ENCODE results near the gene CAPN6.

GRCh38 chrX:111308039-111308438, 37.8 kb upstream of the CAPN6 start:
- TF ChIP-seq CTCF (optimal IDR thresholded peaks at IDR 0.05 in 1 of 3, IDR thresholded peaks at IDR 0.05 in 1 of 3, conservative IDR thresholded peaks at IDR 0.05 in 1 of 3; ENCODE audit: extremely low read depth in 1 of 3, insufficient read depth in 2 of 3, low read length in 3 of 3) (no peak), EZH2 (IDR thresholded peaks at IDR 0.05; ENCODE audit: low read length) (no peak)
